SH-SY5Y (cell line): ENCODE data around the gene FAM221A.

Experiments used
- GATA2 ChIP-seq: IDR thresholded peaks from 2 replicates; pipeline ENCODE4 v1.6.1; 2011; ENCODE audit warnings: mild to moderate bottlenecking, low read depth, low read length
- GATA3 ChIP-seq: IDR thresholded peaks from 2 replicates; pipeline ENCODE4 v1.6.1; 2011; ENCODE audit warnings: low read depth, mild to moderate bottlenecking, low read length, moderate library complexity

GRCh38 chr7:23679898-23680413 lies at the start of gene FAM221A:
- TF ChIP-seq GATA3 = no peak
- TF ChIP-seq GATA2 = no peak; the same call in 1 of the 2 replicates
